HEK293T (cell line): ENCODE data around the gene SORBS1.

ENCODE experiments used
- ARNT ChIP-seq: fragments of 450-650 bp; IDR thresholded peaks from 2 replicates; pipeline ENCODE4 v1.6.1; 2017; ENCODE audit warnings: mild to moderate bottlenecking
- BHLHE40 ChIP-seq: fragments of 450-650 bp; IDR thresholded peaks from 2 replicates; pipeline ENCODE4 v1.6.1; 2016; ENCODE audit warnings: mild to moderate bottlenecking, moderate library complexity, borderline replicate concordance
- CTBP1 ChIP-seq: fragments of 450-650 bp; IDR thresholded peaks from 2 replicates; pipeline ENCODE4 v1.6.1; 2016; ENCODE audit warnings: borderline replicate concordance
- ELF4 ChIP-seq: fragments of 450-650 bp; IDR thresholded peaks from 2 replicates; pipeline ENCODE4 v1.6.1; 2017; ENCODE audit warnings: antibody characterized with exemption
- FOXA1 ChIP-seq: fragments of 450-650 bp; IDR thresholded peaks from 2 replicates; pipeline ENCODE4 v1.6.1; 2016; ENCODE audit warnings: mild to moderate bottlenecking
- FOXK2 ChIP-seq: fragments of 450-650 bp; IDR thresholded peaks from 2 replicates; pipeline ENCODE4 v1.6.1; 2016; ENCODE audit warnings: mild to moderate bottlenecking
- FOXM1 ChIP-seq: fragments of 450-650 bp; IDR thresholded peaks from 2 replicates; pipeline ENCODE4 v1.6.1; 2017; ENCODE audit warnings: mild to moderate bottlenecking, borderline replicate concordance
- HDGF ChIP-seq: fragments of 450-650 bp; IDR thresholded peaks from 2 replicates; pipeline ENCODE4 v1.6.1; 2017; ENCODE audit warnings: antibody characterized with exemption, borderline replicate concordance
- LEF1 ChIP-seq: fragments of 450-650 bp; IDR thresholded peaks from 2 replicates; pipeline ENCODE4 v1.6.1; 2017; ENCODE audit warnings: mild to moderate bottlenecking, borderline replicate concordance
- SP1 ChIP-seq: fragments of 450-650 bp; IDR thresholded peaks from 2 replicates; pipeline ENCODE4 v1.6.1; 2017
- TARDBP ChIP-seq: fragments of 450-650 bp; IDR thresholded peaks from 2 replicates; pipeline ENCODE4 v1.6.1; 2016
- TF ChIP-seq, protein P1 (sequence below): fragments of 450-650 bp; IDR thresholded peaks from 2 replicates; pipeline ENCODE4 v1.6.1; 2016

- no peak for TF ChIP-seq BHLHE40
- no peak for TF ChIP-seq LEF1
- no peak for TF ChIP-seq ARNT
- no peak for TF ChIP-seq ELF4
- TF ChIP-seq, protein P1, sequence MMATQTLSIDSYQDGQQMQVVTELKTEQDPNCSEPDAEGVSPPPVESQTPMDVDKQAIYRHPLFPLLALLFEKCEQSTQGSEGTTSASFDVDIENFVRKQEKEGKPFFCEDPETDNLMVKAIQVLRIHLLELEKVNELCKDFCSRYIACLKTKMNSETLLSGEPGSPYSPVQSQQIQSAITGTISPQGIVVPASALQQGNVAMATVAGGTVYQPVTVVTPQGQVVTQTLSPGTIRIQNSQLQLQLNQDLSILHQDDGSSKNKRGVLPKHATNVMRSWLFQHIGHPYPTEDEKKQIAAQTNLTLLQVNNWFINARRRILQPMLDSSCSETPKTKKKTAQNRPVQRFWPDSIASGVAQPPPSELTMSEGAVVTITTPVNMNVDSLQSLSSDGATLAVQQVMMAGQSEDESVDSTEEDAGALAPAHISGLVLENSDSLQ = no peak
- TF ChIP-seq SP1 = no peak
- TF ChIP-seq CTBP1 = no peak
- no peak for TF ChIP-seq FOXK2
- no peak for TF ChIP-seq HDGF
- TF ChIP-seq TARDBP = no peak
- no peak for TF ChIP-seq FOXM1
- no peak for TF ChIP-seq FOXA1
Measured at GRCh38 chr10:95606922-95607321, 45.8 kb upstream of the SORBS1 start.
